Fibroblast of lung (primary cell): ENCODE measurements around the gene VPS37C.

ENCODE experiments used
- EZH2 ChIP-seq: IDR thresholded peaks from 2 replicates; pipeline ENCODE4 v1.5.1; 2012; ENCODE audit warnings: low read length, control low read depth, mild to moderate bottlenecking; ENCODE audit errors: missing control alignments
- TF ChIP-seq, protein P1 (sequence below), 2 donors: IDR thresholded peaks in 1 of 2; conservative IDR thresholded peaks in 1 of 2; 1 replicate in 1 of 2; 2 replicates in 1 of 2; pipeline ENCODE4 v1.5.1; 2011 to 2012; ENCODE audit warnings: low read length in 2 of 2, control low read depth in 1 of 2, inconsistent platforms in 1 of 2, low read depth in 1 of 2, mild to moderate bottlenecking in 1 of 2

DNA sequence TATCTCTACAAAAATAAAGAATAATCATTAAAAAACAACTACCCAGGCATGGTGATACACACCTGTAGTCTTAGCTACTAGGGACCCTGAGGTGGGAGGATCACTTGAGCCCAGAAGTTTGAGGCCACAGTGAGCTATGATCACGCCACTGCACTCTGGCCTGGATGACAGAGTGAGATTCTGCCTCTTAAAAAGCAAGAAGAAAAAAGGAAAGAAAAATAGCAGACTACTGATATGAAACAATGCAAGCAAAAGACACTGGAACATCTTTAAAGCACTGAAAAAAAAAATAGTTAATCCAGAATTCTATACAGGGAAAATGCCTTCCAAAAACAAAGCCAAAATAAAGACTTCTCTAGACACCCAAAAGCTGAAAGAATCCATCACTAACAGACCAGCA, 5.9 kb downstream of the VPS37C start:
- TF ChIP-seq, protein P1, sequence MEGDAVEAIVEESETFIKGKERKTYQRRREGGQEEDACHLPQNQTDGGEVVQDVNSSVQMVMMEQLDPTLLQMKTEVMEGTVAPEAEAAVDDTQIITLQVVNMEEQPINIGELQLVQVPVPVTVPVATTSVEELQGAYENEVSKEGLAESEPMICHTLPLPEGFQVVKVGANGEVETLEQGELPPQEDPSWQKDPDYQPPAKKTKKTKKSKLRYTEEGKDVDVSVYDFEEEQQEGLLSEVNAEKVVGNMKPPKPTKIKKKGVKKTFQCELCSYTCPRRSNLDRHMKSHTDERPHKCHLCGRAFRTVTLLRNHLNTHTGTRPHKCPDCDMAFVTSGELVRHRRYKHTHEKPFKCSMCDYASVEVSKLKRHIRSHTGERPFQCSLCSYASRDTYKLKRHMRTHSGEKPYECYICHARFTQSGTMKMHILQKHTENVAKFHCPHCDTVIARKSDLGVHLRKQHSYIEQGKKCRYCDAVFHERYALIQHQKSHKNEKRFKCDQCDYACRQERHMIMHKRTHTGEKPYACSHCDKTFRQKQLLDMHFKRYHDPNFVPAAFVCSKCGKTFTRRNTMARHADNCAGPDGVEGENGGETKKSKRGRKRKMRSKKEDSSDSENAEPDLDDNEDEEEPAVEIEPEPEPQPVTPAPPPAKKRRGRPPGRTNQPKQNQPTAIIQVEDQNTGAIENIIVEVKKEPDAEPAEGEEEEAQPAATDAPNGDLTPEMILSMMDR (conservative IDR thresholded peaks at IDR 0.05 in 1 of 2, IDR thresholded peaks at IDR 0.05 in 1 of 2; ENCODE audit: low read depth in 1 of 2, low read length in 2 of 2): no peak
- no peak for TF ChIP-seq EZH2
